KOPT-K1 (cell line): ENCODE data around the gene GGA3.
"Not testable (repeated sequence)": the region's sequence is repeated elsewhere in the genome, so short reads cannot be mapped to it uniquely, and the experiment has no call there.

ENCODE experiments used
- H3K27ac ChIP-seq: fragments of 200-600 bp; sonication (generic); 2 replicates; pipeline ENCODE4 v1.5.1; 2016; ENCODE audit warnings: antibody characterized with exemption, mild to moderate bottlenecking, low read depth, low read length; ENCODE audit not compliant: poor library complexity, severe bottlenecking
- H3K36me3 ChIP-seq: fragments of 200-600 bp; sonication (generic); 2 replicates; pipeline ENCODE4 v1.5.1; 2017; ENCODE audit warnings: antibody characterized with exemption, mild to moderate bottlenecking, low read length, moderate library complexity; ENCODE audit not compliant: insufficient read depth
- H3K9me3 ChIP-seq: fragments of 200-600 bp; sonication (generic); 2 replicates; pipeline ENCODE4 v1.5.1; 2017; ENCODE audit warnings: antibody characterized with exemption, low read length, mild to moderate bottlenecking; ENCODE audit not compliant: insufficient read depth, poor library complexity, severe bottlenecking

Gene GGA3

DNA sequence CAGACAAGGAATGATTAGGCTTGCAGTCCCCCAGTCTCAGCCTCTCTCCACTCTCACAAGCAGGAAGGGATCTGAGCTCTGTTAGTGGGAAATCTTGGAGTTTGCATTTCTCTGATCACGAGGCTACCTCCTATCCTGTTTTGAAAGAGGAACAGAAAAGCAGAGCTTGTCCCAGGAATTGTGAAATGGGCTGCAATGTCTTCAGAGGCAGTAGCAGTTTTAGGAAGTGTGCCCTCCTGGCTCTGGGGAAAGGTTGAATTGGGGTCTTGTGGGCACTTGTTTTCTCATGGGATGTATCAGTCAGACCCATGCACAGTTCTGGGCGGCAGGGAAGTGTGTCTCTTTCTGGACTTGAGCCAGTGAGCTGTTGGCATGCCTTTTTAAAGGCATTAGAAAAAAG, 33.1 kb downstream of the GGA3 start:
- H3K27ac ChIP-seq = no peak overlapping the region
- H3K9me3 ChIP-seq = no peaks in the 10 kb centered on the region
- peaks cover 99% of the 10 kb centered on the region for H3K36me3 ChIP-seq

DNA sequence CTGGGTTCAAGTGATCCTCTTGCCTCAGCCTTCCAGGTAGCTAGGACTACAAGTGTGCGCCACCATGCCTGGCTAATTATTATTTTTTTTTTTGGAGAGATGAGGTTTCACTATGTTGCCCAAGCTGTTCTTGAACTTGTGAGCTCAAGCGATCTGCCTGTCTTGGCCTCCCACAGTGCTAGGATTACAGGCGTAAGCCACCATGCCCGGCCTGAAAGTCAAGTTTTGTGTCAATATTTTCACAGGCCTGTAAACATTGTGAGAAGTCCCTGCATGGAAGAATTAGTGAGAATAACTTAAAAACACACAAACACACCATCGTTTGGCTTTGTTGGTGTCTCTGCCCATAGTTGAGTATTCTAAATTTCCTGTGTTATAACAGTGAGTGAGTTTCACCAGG, 33.7 kb downstream of the GGA3 start:
- peaks cover 99% of the 10 kb centered on the region for H3K36me3 ChIP-seq
- no peak overlapping the region for H3K27ac ChIP-seq

DNA sequence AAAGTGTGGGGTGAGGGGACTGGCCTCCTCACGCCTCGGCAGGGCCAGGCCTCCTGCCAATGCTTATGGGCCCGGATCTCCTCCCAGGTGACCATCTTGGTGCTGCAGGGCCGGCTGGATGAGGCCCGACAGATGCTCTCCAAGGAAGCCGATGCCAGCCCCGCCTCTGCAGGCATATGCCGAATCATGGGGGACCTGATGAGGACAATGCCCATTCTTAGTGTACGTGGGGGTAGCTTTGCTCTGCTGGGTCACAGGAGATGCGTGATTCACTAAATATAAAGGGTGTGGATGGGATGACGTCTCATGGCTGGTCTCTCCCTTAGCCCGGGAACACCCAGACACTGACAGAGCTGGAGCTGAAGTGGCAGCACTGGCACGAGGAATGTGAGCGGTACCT, 36.4 kb downstream of the GGA3 start:
- H3K9me3 ChIP-seq = no peaks in the 10 kb centered on the region
- H3K36me3 ChIP-seq = peaks cover 97% of the 10 kb centered on the region
- H3K27ac ChIP-seq = no peak overlapping the region

More for the DNA sequence above, 33.7 kb downstream of the GGA3 start:
- H3K9me3 ChIP-seq = no peaks in the 10 kb centered on the region

DNA sequence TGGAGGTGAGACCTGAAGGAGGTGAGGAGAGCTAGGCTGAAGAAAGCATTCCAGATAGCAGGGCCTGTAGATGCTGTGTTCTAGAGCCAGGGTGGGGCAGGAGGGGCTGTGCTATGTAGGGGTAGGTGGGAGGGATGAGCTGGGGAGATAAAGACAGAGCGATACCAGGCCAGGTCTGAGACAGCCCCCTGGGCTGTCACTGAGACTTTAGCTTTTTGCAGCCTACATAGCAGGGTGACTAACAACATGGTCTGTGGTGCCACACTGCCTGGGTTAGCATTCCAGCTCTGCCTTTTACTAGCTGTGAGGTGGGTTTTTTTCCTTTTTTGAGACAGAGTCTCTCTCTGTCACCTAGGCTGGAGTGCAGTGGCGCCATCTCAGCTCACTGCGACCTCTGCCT, 41.6 kb downstream of the GGA3 start:
- H3K9me3 ChIP-seq = no peaks in the 10 kb centered on the region
- H3K36me3 ChIP-seq = peaks cover 97% of the 10 kb centered on the region
- no peak overlapping the region for H3K27ac ChIP-seq

DNA sequence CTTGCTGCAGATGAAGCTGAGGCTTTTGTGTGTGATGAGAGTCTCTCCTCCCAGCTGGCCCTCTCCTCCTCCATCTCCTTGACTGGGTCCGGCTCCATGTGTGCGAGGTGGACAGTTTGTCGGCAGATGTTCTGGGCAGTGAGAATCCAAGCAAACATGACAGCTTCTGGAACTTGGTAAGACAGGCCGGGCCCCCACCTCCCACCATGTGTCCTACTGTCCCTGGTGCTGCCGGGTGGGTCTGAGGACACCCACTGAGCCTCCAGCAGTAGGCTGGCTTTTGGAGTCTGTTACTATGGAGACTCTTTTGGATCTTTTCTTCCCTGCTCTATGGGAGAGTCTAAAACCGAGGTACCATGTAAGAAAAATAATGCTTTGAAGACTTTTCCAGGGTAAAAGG, 43.3 kb downstream of the GGA3 start:
- Histone ChIP-seq H3K27ac (no peak overlapping the region), H3K36me3 (peaks cover 98% of the 10 kb centered on the region), H3K9me3 (no peaks in the 10 kb centered on the region)

DNA sequence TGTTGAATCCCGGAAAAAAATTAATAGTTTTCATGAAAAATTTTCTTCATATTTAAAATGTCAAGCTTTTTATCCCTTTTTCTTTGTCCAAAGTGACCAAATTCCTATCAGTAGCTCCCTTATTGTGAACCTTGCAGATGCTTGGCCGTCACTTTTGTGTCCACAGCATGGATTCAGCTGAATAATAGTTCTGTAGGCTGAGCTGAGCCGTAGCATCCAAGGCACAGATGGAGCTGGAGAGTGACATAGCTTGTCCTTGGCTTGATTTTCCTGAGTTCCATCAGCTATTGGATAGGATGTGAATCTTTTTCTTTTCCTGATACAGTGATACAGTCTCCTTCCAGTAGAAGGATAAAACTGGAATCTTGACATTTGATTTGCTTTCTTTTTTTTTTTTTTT, 52.3 kb downstream of the GGA3 start:
- Histone ChIP-seq H3K27ac (no peak overlapping the region), H3K9me3 (no peaks in the 10 kb centered on the region), H3K36me3 (peaks cover 64% of the 10 kb centered on the region)

DNA sequence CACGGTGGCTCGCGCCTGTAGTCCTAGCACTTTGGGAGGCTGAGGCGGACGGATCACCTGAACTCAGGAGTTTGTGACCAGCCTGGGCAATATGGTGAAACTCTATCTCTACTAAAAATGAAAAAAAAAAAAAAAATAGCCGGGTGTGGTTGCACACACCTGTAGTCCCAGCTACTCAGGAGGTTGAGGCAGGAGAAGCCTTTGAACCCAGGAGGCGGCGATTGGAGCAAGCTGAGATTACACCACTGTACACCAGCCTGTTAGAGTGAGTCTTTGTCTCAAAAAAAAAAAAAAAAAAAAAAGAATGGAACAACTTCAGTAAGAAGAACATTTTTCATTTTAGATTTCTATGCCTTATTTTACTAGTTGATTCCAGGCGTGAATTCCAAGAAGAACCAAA, 53.2 kb downstream of the GGA3 start:
- H3K9me3 ChIP-seq = no peaks in the 10 kb centered on the region
- no peak overlapping the region for H3K27ac ChIP-seq
- peaks cover 55% of the 10 kb centered on the region for H3K36me3 ChIP-seq

DNA sequence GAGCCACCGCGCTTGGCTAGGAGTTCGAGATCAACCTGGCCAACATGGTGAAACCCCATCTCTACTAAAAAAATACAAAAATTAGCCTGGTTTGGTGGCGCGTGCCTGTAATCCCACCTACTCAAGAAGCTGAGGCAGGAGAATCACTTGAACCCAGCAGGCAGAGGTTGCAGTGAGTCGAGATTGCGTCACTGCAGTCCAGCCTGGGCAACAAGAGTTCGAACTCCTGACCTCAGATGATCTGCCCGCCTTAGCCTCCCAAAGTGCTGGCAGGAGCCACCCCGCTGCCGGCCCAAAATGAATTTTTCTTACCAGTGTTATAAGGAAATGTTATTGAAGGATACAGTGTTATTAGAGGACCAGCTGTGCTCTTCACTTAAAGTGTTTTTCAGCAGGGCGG, 53.6 kb downstream of the GGA3 start:
- no peak overlapping the region for H3K27ac ChIP-seq
- no peaks in the 10 kb centered on the region for H3K9me3 ChIP-seq
- H3K36me3 ChIP-seq = peaks cover 51% of the 10 kb centered on the region

DNA sequence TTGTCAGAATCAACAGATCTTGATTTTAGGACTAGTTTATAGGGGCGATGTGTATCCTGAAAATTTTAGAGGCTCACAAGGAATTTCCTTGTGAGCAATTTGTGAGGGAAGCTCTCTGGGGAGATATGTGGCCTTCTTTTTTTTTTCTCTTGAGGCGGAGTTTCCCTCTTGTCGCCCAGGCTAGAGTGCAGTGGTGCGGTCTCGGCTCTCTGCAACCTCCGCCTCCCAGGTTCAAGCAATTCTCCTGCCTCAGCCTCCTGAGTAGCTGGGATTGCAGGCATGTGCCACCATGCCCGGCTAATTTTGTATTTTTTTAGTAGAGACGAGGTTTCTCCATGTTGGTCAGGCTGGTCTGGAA, 54.4 kb downstream of the GGA3 start:
- not testable (repeated sequence) for H3K9me3 ChIP-seq
- peaks cover 44% of the 10 kb centered on the region for H3K36me3 ChIP-seq
- H3K27ac ChIP-seq = peak overlapping the region; percentile 90

DNA sequence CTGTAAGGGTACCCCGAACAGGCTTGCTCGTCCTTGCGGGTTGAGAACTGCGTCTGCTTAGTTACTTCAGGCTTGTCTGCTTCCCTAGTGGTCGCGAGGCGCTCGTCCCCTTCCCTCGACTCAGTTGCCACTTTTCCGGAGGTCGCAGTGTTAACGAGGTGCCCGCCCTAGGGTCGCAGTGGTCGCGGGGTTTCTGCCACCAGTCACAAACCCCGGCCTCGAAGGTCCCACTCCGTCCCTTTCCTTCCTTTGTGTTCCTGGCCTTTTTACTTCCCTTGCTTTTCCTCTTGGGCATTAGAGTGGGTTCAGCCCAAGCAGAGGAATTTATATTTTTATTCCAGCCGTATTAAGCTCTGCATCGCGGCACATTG, 55.6 kb downstream of the GGA3 start:
- H3K27ac ChIP-seq = peak overlapping the region; percentile 90
- no peaks in the 10 kb centered on the region for H3K9me3 ChIP-seq
- H3K36me3 ChIP-seq = peaks cover 31% of the 10 kb centered on the region

DNA sequence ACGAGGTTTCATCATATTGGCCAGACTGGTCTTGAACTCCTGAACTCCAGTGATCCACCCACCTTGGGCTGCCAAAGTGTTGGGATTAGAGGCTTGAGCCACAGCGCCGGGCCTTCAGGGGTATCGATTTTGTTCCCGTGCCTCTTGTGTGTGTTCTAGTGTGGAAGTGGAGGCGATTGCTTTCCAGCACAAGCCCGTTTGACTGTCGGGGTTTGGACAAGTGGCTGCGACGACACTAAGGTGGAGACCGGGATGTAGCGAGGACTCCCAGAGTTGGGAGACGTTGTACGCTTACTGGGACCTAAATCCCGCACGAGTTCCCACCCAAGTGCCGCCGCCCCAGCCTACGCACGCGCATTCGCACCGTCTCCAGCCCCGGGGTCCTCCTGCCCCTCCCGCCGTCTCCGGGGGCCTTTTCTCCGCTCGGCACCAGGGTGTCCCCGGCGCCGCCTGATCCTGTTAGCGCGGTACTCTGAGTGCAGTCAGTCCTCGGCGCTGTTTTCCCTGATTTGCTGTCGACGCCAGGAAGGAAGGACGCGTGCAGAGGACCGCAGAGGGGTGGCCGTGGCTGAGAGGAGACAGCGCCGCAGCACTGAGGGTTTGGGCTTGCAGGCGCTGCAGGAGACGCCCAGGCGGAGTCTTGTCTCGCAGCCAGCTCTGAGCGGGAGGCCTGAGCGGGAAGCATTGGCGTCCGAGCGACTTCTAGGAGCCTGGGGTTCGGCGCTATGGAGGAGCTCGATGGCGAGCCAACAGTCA, 56.2 kb downstream of the GGA3 start, which contains the start of gene NUP85:
NUP85 (plus strand) TSS at position 643 of the 756 bp plus-strand sequence; CDS start at position 726, 83 bp downstream.
- Histone ChIP-seq H3K9me3 (no peaks in the 10 kb centered on the region), H3K36me3 (peaks cover 25% of the 10 kb centered on the region), H3K27ac (peak within 1 kb of the TSS; percentile 90)

DNA sequence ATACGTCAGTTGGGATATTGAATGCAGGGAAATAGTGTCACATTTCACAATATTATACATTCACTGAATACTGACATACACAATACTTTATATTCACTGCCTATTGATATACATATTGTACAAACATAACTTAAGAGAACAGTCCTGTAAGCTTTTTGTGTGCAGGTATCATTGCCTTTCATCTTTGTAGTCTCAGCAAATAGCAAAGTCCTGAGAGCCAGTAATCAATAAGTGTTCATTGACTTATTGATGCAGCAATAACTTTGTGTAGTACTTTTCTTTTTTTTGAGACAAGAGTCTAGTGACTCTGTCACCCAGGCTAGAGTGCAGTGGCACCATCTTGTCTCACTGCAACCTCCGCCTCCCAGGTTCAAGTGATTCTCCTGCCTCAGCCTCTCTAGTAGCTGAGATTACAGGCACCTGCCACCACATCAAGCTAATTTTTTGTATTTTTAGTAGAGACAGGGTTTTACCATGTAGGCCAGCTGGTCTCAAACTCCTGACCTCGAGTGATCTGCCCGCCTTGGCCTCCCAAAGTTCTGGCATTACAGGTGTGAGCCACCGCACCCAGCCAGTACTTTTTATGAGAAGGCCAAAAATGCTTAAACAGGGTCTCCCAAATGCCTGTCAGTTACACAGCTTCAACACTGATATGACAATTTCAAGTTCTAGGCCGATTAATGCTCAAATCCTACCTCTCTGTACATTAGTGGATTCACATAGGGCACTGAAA, 61.4 kb downstream of the GGA3 start:
- Histone ChIP-seq H3K27ac (no peak overlapping the region), H3K36me3 (no peaks in the 10 kb centered on the region), H3K9me3 (no peaks in the 10 kb centered on the region)

DNA sequence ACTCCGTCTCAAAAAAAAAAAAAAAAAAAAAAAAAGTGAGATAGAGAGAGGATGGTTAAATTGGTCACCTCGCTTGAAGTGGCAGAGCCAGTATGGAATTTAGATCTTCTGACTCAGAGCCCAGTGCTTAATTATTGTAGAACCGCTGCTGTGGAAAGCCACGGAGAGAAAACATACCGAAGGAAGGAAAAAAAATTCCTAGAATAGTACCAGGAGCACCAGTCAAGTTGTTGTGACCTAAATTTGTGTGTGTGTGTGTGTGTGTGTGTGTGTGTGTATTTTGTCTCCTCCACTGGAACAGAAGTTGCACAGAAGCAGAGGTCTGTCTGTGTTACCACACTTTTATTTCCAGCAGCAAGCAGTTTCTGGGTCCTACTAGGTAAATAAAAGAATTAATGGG, 66.5 kb downstream of the GGA3 start:
- Histone ChIP-seq H3K9me3 (no peaks in the 10 kb centered on the region), H3K36me3 (no peaks in the 10 kb centered on the region), H3K27ac (no peak overlapping the region)

DNA sequence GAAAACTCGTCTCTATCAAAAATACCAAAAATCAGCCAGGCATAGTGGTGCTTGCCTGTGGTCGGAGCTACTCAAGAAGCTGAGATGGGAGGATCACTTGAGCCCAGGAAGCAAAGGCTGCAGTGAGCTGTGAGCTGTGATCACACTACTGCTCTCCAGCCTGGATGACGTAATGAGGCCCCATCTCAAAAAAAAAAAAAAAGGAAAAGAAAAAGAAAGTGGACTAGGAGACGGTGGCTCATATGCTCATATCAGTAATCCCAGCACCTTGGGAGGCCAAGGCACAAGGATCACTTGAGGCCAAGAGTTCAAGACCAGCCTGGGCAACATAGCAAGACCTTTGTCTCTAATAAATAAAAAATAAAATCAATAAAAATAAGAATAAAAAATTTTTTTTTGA, 69.8 kb downstream of the GGA3 start:
- Histone ChIP-seq H3K36me3 (no peaks in the 10 kb centered on the region), H3K27ac (no peak overlapping the region), H3K9me3 (no peaks in the 10 kb centered on the region)

DNA sequence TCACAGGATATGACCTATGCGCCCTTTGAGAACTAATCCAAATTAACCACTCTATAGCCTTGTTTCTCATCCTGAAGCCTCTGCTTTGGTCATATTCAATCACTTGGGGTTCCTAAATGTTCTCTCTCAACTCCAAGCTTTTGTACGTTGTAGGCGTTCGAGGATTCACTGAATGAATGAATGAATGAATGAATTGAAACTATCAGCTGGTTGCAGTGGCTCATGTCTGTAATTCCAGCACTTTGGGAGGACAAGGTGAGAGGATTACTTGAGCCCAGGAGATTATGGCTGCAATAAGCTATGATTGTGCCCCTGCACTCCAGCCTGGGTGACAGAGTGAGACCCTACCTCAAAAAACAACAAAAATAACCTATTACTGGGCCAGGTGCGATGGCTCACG, 72.8 kb downstream of the GGA3 start:
- H3K36me3 ChIP-seq = no peaks in the 10 kb centered on the region
- H3K27ac ChIP-seq = no peak overlapping the region
- no peaks in the 10 kb centered on the region for H3K9me3 ChIP-seq
